Thyroid gland (tissue), 4 donors: ENCODE results near the gene ZNF536. TPM values are rescaled to one million over a fixed set of nuclear protein-coding genes. Genes with fewer than 3 reads are reported as not detected.

ENCODE experiments used
- DNase-seq, 2 donors: peaks; one replicate each; pipeline ENCODE4 v3.0.0-alpha.2; 2019
- H3K27ac ChIP-seq, 3 donors: fragments of 200-600 bp; sonication (generic); 1 replicate in 2 of 3; 2 replicates in 1 of 3; pipeline ENCODE4 v1.5.1; 2016 to 2019; ENCODE audit warnings: mild to moderate bottlenecking in 1 of 3, moderate library complexity in 1 of 3
- H3K27me3 ChIP-seq: fragments of 200-600 bp; sonication (generic); one replicate; pipeline ENCODE4 v1.5.1; 2019
- H3K36me3 ChIP-seq, 2 donors: fragments of 200-600 bp; sonication (generic); one replicate each; pipeline ENCODE4 v1.5.1; 2016 to 2019
- H3K4me1 ChIP-seq, 2 donors: fragments of 200-600 bp; sonication (generic); one replicate each; pipeline ENCODE4 v1.5.1; 2017 to 2019
- H3K4me3 ChIP-seq, 3 donors: fragments of 200-600 bp; sonication (generic); replicated peaks in 1 of 3; 1 replicate in 2 of 3; 2 replicates in 1 of 3; pipeline ENCODE4 v1.5.1; 2016; ENCODE audit warnings: mild to moderate bottlenecking in 1 of 3
- H3K9me3 ChIP-seq: fragments of 200-600 bp; sonication (generic); one replicate; pipeline ENCODE4 v1.5.1; 2017
- POLR2A ChIP-seq, 2 donors: fragments of 450-650 bp; IDR thresholded peaks; one replicate each; pipeline ENCODE4 v1.6.1; 2017; ENCODE audit warnings: antibody characterized with exemption in 2 of 2, mild to moderate bottlenecking in 2 of 2, moderate library complexity in 1 of 2
- WGBS, 2 donors: methylation state at CpG; one replicate each; pipeline ENCODE4 v1.1.5; 2017; 5-methylcytosine and 5-hydroxymethylcytosine counted together
- intact Hi-C: fragments of 100-400 bp; cut with DNase I; formaldehyde crosslinking; loops from one replicate; pipeline ENCODE4 v1.15.1; 2023
- total RNA-seq, 4 donors: library from RNA; depleted of rRNA; stranded (reverse); fragments of >200 nt; gene quantifications; one replicate each; pipeline ENCODE4 v1.2.3, GENCODE V29; 2016
- TF ChIP-seq, protein P1 (sequence below), 6 experiments: fragments of 200-600 bp in 3 of 6; fragments of 450-650 bp in 3 of 6; sonication (generic) in 3 of 6; IDR thresholded peaks; one replicate each; pipeline ENCODE4 v1.5.1; 2016 to 2019; ENCODE audit warnings: antibody characterized with exemption in 6 of 6, mild to moderate bottlenecking in 2 of 6, inconsistent platforms in 1 of 6, moderate library complexity in 1 of 6

ZNF536 gene
- total RNA-seq, 4 donors from 2014 or later = 1.1 to 10.8 (median 5.3) TPM

- Histone ChIP-seq H3K4me1 (peaks cover 0 to 5% of the 10 kb centered on the region in 2 donors), H3K9me3 (no peaks in the 10 kb centered on the region), H3K27ac (no peak overlapping the region), H3K4me3 (no peak overlapping the region), H3K27me3 (no peaks in the 10 kb centered on the region), H3K36me3 (no peaks in the 10 kb centered on the region)
- no peak for DNase-seq
- intact Hi-C loops = no loop called here
- TF ChIP-seq, protein P1, sequence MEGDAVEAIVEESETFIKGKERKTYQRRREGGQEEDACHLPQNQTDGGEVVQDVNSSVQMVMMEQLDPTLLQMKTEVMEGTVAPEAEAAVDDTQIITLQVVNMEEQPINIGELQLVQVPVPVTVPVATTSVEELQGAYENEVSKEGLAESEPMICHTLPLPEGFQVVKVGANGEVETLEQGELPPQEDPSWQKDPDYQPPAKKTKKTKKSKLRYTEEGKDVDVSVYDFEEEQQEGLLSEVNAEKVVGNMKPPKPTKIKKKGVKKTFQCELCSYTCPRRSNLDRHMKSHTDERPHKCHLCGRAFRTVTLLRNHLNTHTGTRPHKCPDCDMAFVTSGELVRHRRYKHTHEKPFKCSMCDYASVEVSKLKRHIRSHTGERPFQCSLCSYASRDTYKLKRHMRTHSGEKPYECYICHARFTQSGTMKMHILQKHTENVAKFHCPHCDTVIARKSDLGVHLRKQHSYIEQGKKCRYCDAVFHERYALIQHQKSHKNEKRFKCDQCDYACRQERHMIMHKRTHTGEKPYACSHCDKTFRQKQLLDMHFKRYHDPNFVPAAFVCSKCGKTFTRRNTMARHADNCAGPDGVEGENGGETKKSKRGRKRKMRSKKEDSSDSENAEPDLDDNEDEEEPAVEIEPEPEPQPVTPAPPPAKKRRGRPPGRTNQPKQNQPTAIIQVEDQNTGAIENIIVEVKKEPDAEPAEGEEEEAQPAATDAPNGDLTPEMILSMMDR (IDR thresholded peaks at IDR 0.05) = no peak
- no peak for TF ChIP-seq POLR2A (IDR thresholded peaks at IDR 0.05)
- WGBS, 2 donors = 75 to 92% methylated on average over 4 of the region's 4 CpGs
Observed at GRCh38 chr19:30376272-30376671, 4.1 kb downstream of the ZNF536 start.

DNA sequence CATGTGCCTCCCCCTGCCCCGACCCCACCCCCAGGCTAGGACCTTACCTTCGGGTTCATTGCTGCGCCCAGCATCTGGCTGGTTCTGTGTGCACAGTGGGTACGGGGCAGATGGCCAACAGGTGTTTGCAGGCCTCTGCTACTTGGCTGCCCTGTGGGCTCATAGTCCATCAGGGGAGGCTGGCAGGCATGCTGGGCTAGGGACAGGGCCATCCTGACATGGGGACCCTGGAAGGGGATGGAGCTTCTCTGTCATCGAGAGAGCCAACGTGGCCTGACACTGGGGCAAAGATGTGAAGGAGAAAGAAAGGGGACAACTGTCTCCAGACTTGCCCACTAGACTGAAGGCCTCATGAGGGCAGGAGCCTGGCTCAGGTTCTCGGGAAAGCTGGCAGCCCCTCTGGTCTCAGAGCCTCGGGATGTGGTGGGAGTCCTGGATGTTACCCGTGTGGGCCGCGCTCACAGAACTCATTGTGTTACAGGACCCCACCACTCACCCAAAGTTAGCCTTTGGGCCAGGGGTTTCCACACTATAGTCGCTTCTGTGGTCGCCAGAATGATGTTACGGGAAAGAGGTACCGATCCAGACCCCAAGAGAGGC lies 4.7 kb downstream of the ZNF536 start:
- Histone ChIP-seq H3K36me3 (no peaks in the 10 kb centered on the region), H3K27me3 (no peaks in the 10 kb centered on the region), H3K4me1 (peaks cover 0 to 5% of the 10 kb centered on the region in 2 donors), H3K27ac (no peak overlapping the region), H3K4me3 (no peak overlapping the region), H3K9me3 (no peaks in the 10 kb centered on the region)
- no peak for TF ChIP-seq POLR2A (IDR thresholded peaks at IDR 0.05)
- TF ChIP-seq, protein P1 (IDR thresholded peaks at IDR 0.05) = no peak
- WGBS, 2 donors = 95% methylated on average over 15 of the region's 15 CpGs
- no peak for DNase-seq
- intact Hi-C loops = no loop called here

DNA sequence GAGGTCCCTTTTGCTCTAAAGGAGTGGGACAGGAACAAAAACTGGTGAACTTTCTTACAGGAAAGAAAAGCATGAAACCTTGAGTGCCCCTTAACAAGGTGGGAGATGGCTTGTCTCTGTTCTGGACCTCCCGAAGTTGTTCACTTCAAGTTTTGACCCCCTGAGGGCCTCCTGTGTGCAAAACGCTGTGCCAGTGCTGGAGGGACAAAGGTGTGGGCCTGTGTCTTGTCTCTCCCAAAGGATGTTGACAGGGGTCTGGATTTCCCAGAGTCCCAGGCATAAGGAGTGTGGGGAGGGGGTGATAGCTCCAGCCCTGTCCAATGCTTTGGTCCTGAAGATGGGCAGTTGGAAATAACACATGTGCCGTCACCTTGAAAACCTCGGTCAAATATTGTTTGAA lies 6.5 kb downstream of the ZNF536 start:
- intact Hi-C loops = no loop called here
- TF ChIP-seq POLR2A (IDR thresholded peaks at IDR 0.05) = no peak
- TF ChIP-seq, protein P1 (IDR thresholded peaks at IDR 0.05) = no peak
- no peaks in the 10 kb centered on the region for H3K27me3 ChIP-seq
- H3K36me3 ChIP-seq = no peaks in the 10 kb centered on the region
- peaks cover 0 to 5% of the 10 kb centered on the region in 2 donors for H3K4me1 ChIP-seq
- H3K27ac ChIP-seq = no peak overlapping the region
- no peak overlapping the region for H3K4me3 ChIP-seq
- H3K9me3 ChIP-seq = no peaks in the 10 kb centered on the region
- DNase-seq = no peak
- 86 to 89% methylated on average over 4 of the region's 4 CpGs for WGBS, 2 donors

DNA sequence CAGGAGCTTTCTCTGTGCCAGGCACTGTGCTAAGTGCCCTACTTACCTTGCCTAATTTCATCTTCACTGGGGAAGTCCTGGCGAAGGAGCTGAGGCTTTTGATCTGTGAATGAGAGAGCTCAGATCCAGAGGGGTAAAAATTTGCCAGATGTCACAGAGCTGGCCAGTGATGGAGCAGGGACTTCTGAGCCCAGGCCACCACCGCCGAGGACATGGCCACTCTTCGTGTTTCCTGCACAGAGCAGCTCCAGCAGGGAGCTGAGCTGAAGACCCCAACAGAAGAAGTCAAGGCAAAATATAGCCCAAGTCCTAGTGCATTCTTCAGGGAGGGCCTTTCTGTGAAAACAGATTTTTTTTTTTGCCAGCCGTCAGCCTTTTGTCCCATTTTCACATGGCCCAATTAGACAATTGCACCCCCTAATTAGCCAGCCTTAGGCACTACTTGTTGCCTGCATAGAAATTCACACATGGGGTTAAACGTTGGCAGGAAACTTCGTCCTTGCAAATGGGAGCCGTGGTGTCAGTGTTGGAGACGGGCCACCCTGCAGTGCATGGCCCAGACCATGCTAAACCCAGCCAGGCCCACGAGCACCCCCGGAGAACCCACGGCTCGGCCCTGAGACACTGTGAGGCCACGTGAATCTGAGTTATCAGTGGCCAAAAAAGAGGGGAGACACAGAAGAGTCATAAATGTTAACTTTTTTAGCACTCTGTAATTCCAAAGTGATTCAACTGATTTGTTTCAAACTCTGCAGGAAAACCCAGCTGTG lies 7.8 kb downstream of the ZNF536 start:
- H3K27ac ChIP-seq = no peak overlapping the region
- DNase-seq = no peak
- H3K36me3 ChIP-seq = no peaks in the 10 kb centered on the region
- no peaks in the 10 kb centered on the region for H3K27me3 ChIP-seq
- H3K4me3 ChIP-seq = no peak overlapping the region
- peaks cover 0 to 5% of the 10 kb centered on the region in 2 donors for H3K4me1 ChIP-seq
- H3K9me3 ChIP-seq = no peaks in the 10 kb centered on the region
- intact Hi-C loops = no loop called here
- 67 to 80% methylated on average over 14 of the region's 14 CpGs for WGBS, 2 donors
- TF ChIP-seq POLR2A (IDR thresholded peaks at IDR 0.05) = no peak
- TF ChIP-seq, protein P1 (IDR thresholded peaks at IDR 0.05) = no peak

- H3K36me3 ChIP-seq = no peaks in the 10 kb centered on the region
- no peak overlapping the region for H3K27ac ChIP-seq
- TF ChIP-seq, protein P1 (IDR thresholded peaks at IDR 0.05) = no peak
- TF ChIP-seq POLR2A (IDR thresholded peaks at IDR 0.05) = no peak
- H3K9me3 ChIP-seq = no peaks in the 10 kb centered on the region
- no peaks in the 10 kb centered on the region for H3K4me1 ChIP-seq
- WGBS, 2 donors = 85 to 90% methylated on average over 4 of the region's 4 CpGs
- no peak for DNase-seq
- no peaks in the 10 kb centered on the region for H3K27me3 ChIP-seq
- H3K4me3 ChIP-seq = no peak overlapping the region
- intact Hi-C loops = no loop called here
Observed at GRCh38 chr19:30381366-30381765, 9.2 kb downstream of the ZNF536 start.
